NCI-H146 (cell line): ENCODE measurements around the gene CHRNB2.

Experiments used
- DNase-seq: peaks from one replicate; lab custom pipeline; 2025; lab: John Stamatoyannopoulos, UW

Gene CHRNB2

DNA sequence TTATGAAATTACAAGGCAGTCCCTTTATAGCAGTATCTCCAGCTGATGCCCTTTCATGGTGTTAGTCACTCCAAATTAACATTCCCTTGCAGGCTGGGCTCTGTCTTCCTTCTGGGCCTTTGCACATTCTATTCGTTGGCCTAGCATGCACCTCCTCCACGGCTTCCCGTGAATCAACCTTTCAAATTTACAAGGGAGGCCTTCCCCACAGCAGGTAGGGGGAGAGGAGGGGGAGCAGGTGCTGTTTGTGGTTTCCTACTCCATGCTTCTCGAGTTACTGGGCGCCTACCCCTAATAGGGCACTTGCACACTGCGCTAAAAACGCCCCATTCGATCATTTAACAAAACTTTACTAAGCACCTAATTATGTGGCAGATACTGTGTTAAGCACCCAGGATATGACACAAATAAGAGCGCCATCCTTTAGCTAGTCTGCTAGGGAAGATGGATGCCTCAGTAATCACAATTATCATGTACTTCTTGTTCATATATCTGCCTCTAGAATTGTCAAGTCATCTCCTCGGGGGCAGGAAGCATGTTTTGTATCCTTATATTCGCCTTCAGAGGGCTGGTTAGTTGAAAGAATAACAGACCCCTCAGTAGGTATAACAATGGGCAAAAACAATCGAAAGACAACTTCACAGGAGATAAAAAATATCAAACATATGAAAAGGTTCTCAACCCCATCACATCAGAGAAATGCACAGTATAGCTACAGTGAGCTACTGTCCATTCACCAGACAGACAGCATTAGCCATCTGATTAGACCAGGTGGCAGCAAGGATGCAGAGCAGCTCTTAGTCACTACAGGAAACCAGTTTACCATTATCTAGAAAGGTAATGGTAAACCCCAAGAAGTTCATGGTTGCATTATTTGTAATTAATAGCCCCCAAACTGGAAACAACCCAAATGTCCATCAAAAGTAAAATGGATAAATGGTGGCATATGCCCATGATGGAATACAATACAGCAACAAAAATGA lies 42.1 kb downstream of the CHRNB2 start:
- DNase-seq, result peak; percentile 40

DNA sequence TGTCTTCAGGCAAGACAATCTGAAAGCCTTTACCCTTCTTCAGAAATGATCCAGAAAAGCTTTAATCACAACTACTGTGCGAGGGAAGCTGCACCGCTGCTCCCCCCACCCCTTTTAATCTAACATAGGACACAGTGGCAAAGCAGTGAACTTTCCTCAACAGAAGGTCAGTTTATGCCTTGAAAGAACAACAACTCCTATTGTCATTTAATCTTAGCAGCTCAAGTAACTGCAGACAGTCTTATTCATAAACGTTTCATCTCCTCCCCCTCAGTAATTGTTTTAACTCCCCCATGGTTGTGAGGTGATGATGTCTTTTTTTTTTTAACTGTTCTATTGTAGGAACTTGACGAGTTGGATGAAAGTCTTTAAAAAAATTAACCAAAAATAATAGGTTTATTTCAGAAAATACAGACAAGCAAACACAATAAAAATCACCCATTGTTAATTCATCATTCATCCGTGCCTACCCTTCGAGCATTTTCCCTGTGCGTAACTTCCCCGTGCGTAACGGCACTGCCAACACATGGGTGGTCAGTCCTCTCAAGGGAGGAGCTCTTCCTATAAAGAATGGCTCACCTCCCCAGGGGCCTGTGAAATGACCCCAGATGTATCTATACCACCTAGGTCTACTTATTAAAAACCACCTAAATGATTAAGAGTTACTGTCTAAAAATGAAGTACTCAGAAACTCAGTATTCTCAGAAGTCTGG lies 43.7 kb downstream of the CHRNB2 start:
- DNase-seq, result no peak

DNA sequence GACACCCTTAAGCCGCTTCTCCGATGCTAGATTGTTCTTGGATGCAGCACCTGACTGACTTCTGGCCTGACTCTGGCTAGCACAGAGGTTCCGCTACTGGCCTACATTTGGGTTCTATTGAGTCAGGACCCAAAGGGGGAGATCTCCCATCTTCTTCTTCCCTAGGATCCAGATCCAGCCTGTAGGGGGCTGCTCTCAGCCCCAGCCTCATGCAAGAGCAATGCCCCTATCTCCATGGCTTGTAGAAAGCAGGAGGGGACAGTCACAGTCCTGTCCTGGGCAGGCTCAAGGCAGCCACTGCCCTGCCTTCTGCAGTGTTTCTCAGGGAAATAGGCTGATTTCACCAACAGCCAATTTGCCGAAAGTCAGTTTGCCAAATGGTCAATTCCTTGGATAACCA lies 46.7 kb downstream of the CHRNB2 start:
- no peak for DNase-seq

DNA sequence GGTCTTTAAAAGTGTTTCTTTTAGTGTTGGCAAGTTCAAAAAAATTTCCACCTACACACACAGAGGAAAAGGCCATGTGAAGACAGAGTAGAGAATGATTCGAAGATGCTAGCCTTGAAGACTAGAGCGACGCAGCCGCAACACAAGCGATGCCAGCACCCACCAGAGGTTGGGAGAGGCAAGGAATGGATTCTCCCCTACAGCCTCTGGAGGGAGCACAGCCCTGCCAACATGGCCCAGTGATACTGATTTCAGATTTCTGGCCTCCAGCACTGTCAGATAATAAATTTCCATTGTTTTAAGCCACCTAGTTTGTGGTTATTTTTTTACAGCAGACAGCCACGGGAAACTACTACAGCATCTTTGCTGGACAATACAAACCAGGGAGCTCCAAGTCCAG lies 47.3 kb downstream of the CHRNB2 start:
- DNase-seq, result no peak

DNA sequence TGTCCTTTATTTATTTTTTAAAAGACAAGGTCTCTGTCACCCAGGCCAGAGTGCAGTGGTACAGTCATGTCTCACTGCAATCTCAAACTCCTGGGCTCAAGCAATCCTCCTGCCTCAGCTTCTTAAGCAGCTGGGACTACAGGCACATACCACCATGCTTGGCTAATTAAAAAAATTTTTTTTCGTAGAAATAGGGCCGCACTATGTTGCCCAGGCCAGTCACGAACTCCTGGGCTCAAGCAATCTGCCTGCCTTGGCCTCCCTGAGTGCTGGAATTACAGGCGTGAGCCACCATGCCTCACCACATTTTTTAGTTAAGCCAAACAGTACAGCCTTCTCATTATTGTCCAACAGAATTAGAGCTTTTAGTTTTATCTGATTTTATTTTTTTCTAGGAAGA lies 47.8 kb downstream of the CHRNB2 start:
- no peak for DNase-seq

DNA sequence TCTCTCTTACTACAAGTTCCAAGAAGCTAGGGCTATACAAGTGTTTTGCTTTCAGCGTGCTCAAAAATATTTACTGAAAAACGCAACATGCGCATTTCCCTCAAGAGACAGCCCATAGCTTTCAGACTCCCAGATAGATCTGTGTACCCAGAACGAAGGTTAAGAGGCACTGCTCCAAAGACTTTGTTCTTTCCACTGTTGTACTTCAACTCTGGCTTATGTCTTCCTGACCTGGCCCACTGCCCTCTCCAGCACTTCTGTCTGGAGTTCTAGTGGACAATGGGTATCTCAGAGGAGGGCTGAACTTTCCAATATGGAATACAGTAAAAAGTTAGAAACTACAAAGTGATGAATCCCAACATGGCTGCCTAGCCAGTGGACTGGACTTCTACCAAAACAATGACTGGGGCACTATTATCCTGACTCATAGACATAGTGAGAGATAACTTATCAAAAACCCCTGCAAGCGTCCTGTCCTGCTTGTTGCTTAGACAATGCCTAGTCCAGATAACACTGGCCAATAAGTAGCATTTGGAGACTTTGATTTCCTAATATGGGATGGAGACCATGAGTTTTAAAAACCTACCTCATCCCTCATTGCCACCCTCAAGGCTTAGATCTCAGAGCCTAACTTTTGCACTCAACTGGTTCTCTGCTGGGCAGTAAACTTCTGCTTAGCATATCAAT lies 49.2 kb downstream of the CHRNB2 start:
- DNase-seq, result no peak

DNA sequence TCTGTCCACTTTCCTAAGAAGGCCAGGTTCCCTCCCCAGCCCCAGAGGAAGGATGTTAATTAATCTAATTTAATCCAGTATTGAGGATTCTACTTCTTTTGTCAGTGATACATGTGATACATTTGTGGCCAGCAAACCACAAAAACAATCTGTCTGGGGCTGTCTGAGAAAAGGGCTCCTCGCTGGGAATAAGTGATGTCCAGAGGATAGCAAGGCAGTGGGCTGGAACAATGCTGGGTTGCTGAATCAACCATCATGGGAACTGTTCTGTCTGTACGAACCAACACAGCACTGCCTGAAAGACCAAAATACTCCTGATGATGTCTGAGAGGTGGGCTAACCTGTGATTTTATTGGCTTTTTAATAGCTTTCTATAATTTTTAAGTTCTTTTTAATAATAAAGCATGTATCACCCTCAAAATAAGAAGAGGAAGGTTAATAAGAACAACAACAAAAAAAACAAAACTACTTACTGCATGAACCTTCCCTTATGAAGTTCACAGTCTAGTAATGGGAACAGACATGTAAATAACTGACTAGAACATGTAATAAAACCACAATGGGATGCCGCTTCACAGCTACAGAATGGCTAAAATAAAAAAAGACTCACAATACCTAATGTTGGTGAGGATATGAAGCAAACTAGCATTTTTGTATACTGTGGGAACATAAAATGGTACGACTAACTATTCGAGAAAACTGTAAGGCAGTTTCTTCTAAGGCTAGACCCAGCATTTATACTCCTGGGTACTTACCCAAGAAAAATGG lies 51.8 kb downstream of the CHRNB2 start:
- DNase-seq, result no peak

DNA sequence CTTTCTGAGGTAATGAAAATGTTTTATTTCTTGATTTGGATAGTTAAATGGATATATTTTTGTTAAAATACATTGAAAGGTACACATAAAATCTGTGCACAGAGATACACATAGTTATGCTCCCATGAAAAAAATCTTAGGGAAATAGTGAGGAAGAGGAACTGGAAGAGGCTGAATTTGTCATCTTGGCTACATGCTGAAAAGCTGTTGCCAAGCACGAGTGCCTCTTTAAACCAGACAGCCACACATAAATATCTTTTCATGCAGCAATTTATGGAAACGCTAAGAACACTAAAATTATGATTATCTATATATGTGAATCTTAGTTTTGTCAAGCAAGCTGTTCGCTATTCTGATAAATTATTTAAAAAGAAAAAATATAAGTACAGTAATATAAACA lies 53.2 kb downstream of the CHRNB2 start:
- no peak for DNase-seq

DNA sequence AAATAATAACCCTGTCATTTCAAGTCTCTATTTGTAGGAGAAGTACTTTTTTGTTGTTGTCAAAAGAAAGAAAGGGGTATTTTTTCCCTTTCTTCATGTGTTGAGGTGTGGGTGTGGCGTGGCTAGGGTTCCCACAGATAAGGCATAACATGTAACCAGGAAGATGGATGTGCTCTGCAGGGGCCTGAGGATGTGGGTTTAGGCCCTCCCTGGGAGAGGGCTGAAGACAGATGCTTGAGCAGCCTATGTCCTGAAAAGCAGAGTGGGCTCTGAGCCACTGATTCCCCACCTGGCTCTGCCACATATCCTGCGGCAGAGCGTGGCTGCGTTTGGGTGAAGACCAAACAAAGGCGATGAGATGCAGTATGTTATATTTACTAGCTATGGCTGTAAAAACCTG lies 54.3 kb downstream of the CHRNB2 start:
- no peak for DNase-seq

DNA sequence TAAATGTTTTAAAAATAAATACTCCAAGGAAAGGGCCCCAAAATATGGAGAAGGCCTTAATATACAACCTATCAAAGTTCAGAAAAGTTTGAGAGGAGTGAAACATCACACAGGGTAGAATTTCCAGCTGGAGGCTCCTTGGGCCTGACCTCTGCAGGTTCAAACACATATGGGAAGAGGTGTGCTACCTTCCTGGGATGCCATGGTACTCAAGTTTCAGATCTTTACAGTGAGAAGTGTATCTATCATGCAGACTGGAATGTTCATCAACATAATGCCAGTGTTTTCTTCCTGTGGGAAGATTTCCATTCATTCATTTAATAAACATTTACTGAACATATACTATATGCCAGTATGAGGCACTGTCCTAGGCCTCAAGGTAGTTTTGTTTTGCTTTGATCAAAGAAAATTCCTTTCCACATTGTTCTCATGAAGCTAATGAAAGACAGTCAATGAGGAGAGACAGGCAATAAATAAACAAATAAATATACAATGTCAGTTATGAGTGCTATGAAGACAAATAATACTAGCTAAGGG lies 55.0 kb downstream of the CHRNB2 start:
- no peak for DNase-seq

DNA sequence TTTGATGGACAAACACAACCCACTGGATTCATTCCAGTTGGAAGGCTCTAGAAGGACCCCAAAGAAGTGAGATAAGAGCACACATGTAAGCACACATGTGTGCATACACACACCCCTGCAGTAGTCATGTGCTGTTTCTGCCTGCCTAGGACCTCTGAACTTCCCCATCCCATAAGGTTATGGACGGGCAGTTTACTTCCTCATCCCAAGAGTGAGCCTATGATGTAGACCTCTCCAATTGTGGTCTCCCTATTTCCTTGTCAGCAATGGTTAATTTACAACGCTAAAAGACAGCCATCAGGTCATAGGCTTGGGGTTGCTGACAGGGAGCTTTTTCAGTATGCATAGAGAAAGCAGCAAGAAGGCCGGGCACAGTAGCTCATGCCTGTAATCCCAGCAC lies 55.8 kb downstream of the CHRNB2 start:
- DNase-seq, result no peak

DNA sequence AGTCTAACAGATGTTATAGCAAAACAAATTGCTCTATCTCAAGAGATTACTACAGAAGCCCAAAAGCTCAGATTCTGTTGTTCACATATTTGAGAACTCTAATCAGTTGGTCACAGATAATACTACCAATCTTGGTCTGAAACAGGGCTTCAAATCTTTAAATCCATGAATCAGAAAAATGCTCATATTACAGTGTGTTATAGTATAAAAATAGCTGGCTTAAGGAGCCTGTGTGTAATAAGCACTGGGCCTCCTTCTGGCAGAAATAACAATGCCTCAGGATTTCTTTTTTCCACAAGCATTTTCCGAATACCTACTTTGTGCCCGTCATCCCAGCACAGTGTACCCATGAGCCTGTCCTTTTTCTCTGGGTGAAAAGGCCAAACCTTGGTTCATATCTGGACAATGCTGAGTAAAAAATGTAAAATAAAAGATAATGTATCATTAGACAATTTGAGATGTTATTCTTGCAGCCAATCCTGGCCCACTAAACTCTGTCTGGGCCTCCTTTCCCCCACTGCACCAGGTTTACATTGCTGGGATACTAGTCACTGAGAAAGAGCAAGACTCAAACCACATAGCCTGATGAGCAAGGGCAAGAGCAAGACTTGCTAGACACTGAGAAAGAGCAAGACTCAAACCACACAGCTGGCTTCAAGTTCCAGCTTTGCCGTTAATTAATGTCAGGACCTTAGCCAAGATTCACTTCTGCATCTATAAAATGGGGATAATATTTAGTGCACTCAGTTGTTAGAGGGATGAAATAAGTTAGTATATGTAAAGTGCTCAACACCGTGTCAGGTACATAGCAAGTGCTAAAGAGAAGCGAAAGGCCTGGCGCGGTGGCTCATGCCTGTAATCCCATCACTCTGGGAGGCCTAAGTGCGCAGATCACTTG lies 57.4 kb downstream of the CHRNB2 start:
- no peak for DNase-seq

DNA sequence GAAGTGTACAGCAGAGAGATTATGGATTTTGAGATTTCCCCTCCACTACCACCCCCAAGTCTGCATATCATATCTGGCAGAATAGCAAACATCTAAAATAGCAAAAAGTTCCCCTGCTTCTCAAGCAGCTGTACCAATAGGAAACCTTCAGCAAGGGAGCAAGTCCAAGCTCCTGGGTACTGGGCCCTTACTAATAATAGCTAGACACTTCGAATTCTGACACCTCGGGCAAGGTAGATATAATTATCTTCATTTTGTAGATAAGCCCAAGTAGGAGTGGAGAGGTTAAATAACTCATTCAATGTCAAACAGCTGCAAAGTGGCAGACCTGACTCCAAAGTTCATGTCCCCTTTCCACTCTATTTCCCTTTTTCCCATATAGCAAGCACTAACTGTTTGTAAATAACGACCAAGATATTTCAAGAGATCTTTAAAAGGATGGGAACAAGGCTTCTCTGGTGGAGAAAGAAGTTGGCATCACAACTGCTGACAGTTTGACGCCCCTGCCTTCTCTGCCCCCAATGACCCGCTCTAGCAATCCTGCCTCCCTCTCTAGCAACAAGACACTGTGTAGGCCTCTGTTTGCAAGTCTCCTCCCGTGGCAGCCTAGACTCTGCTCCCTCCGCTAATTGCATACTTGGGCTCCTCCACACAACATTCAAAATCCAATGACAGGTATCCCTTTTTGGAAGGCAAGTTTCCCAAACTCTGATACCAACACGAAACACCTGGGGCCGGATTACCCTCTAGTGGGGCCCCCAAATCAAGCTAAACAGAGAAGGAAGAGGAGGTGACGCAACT lies 59.1 kb downstream of the CHRNB2 start:
- DNase-seq, result peak; percentile 21

DNA sequence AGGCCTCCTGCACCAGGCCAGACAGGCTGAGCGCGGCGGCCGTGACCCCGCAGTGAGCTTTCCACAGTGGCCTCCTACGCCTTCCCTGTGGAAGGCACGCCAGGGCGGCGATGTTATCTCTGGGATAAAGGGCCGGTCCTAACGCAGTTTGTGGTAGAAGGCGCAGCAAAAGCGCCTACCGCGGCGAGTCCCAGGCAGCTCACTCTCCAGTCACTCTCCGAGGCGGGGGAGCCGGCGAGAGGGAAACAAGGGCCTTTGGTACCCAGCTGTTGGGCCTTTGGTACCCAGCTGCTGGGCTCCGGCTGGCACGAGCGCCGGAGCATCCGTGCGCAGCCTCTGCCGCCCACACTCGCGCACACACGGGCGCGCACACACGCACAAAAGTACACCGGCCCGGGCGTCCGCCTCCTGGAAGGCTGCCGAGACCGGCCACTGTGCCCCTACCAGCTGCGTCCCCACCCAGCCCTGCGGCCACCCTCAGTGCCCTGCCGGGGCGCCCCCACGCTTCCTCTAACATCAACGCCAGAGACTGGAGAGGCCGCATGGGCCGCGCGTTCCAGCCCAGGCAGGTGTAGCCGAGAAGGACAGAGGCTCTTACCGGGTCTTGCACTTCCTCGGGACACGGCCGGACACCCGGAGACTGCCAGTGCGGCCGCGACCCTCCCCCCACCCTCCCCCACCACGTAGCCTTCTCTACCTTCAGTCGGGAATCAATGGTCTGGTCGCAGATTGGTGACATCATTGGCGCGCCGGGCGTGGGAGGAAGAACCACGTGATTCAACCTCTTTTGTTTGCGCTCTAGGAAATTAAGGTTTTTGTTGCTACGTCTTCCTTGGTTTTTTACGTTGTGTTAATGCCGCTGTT lies 59.9 kb downstream of the CHRNB2 start:
- peak; percentile 93 for DNase-seq

DNA sequence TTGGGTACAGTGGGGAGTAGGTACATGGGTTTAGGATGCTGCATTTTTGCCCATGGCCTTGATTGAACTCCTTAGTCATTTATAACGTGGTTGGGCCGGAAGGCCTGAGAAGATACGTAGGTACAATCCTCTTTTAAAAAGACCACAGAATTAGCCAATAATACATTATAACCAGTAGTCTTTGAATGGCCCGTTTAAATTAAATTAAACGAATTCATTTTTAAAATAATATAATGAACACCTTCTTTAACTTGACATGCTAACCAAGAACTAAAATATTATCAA lies 60.5 kb downstream of the CHRNB2 start:
- DNase-seq, result no peak

DNA sequence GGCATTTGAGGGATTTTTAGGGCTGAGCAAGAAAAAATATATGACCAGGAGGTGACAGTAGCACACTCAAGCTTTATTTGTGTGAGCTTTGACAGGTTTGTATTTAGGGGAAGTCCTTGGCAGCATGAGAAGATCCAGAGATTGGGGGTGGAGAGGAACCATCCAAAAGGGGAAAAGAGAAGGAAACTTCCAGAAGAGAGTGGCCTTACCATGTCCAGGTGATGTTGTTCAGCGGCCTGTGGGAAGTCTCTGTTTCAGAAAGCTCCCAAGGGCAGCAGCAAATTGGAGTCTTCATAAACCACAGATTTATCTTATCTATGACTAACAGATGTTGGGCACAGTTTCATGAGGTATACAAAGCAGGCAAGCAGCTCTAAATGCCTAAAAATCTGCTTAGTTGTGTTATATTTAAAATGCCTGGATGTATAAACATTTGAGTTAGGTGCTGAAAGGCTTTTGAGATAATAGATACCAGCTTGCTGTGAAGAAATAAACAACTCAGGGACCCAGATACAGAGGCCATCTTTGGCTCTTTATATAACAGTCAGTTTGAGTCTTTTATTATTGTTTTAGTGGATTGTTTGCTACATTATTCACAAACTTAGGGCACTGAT lies 61.6 kb downstream of the CHRNB2 start:
- no peak for DNase-seq
